PC-3 (cell line): ENCODE measurements around the gene PHF2. TPM values are rescaled to one million over a fixed set of nuclear protein-coding genes. Genes with fewer than 3 reads are reported as not detected.

Experiments
- ATAC-seq: fragments of 200-7000 bp; cut with Tn5 transposase; 2 replicates; pipeline ENCODE4 v1.9.1; 2020; ENCODE audit warnings: mild to moderate bottlenecking, moderate library complexity
- BruUV-seq: library from RNA; stranded (reverse); fragments of 400-500 nt; replicated peaks from 2 replicates; lab custom pipeline; 2021; lab: Mats Ljungman, UMichigan
- CTCF ChIA-PET: fragments of 300-600 bp; sonication (Branson Sonifier 250); formaldehyde crosslinking; loops from one replicate; lab custom pipeline; 2022; ENCODE audit warnings: antibody characterized with exemption; lab: Charles Lee
- POLR2A ChIA-PET: fragments of 300-600 bp; sonication (Branson Sonifier 250); formaldehyde crosslinking; loops from one replicate; lab custom pipeline; 2022; ENCODE audit warnings: antibody characterized with exemption; ENCODE audit not compliant: unreplicated experiment; lab: Charles Lee
- DNase-seq: peaks from one replicate; pipeline ENCODE4 v3.0.0-alpha.2; 2015
- H2AFZ ChIP-seq: fragments of 300-600 bp; sonication (generic); 2 replicates; pipeline ENCODE4 v1.6.0; 2016; ENCODE audit warnings: antibody characterized with exemption, low read length
- H3F3A ChIP-seq: fragments of 300-600 bp; sonication (generic); one replicate; pipeline ENCODE4 v1.6.0; 2017; ENCODE audit warnings: antibody characterized with exemption, low read length, control low read depth, mild to moderate bottlenecking; ENCODE audit not compliant: unreplicated experiment
- H3K27ac ChIP-seq: fragments of 300-600 bp; sonication (generic); 2 replicates; pipeline ENCODE4 v1.5.1; 2016; ENCODE audit warnings: mild to moderate bottlenecking, low read length
- H3K27me3 ChIP-seq: fragments of 300-600 bp; sonication (generic); 2 replicates; pipeline ENCODE4 v1.6.1; 2016; ENCODE audit warnings: low read length, mixed read lengths
- H3K36me3 ChIP-seq: fragments of 300-600 bp; sonication (generic); 2 replicates; pipeline ENCODE4 v1.6.1; 2016; ENCODE audit warnings: low read depth, mixed run types, low read length, mixed read lengths
- H3K4me1 ChIP-seq: fragments of 300-600 bp; sonication (generic); 2 replicates; pipeline ENCODE4 v1.5.1; 2016; ENCODE audit warnings: low read length; ENCODE audit not compliant: insufficient read depth
- H3K4me2 ChIP-seq: fragments of 300-600 bp; sonication (generic); 2 replicates; pipeline ENCODE4 v1.6.0; 2016; ENCODE audit warnings: low read length
- H3K4me3 ChIP-seq: fragments of 300-600 bp; sonication (generic); 2 replicates; pipeline ENCODE4 v1.5.1; 2016; ENCODE audit warnings: mild to moderate bottlenecking, low read length, mixed read lengths
- H3K79me2 ChIP-seq: fragments of 300-600 bp; sonication (generic); 2 replicates; pipeline ENCODE4 v1.6.1; 2017; ENCODE audit warnings: low read length, mixed read lengths
- H3K9ac ChIP-seq: fragments of 300-600 bp; sonication (generic); 2 replicates; pipeline ENCODE4 v1.6.0; 2016; ENCODE audit warnings: mild to moderate bottlenecking, low read length
- H3K9me2 ChIP-seq: fragments of 300-600 bp; sonication (generic); replicated peaks from 2 replicates; pipeline ENCODE4 v1.6.1; 2016; ENCODE audit warnings: mixed run types, low read length, mixed read lengths
- H3K9me3 ChIP-seq: fragments of 300-600 bp; sonication (generic); 2 replicates; pipeline ENCODE4 v1.6.1; 2016; ENCODE audit warnings: low read length, mixed read lengths
- H4K20me1 ChIP-seq: fragments of 300-600 bp; sonication (generic); 2 replicates; pipeline ENCODE4 v1.6.1; 2016; ENCODE audit warnings: low read length, mixed read lengths
- CTCF ChIP-seq: fragments of 300-600 bp; sonication (generic); conservative IDR thresholded peaks from 2 replicates; pipeline ENCODE4 v1.5.1; 2017; ENCODE audit warnings: antibody characterized with exemption, low read depth, mild to moderate bottlenecking, low read length
- EZH2 ChIP-seq: fragments of 300-600 bp; sonication (generic); IDR thresholded peaks from one replicate; pipeline ENCODE4 v1.6.1; 2017; ENCODE audit warnings: antibody characterized with exemption, mild to moderate bottlenecking, low read length; ENCODE audit not compliant: unreplicated experiment
- EZH2phosphoT487 ChIP-seq: fragments of 300-600 bp; sonication (generic); IDR thresholded peaks from 2 replicates; pipeline ENCODE4 v1.6.1; 2018; ENCODE audit warnings: mild to moderate bottlenecking, antibody characterized with exemption, low read length, borderline replicate concordance
- intact Hi-C: fragments of 100-400 bp; cut with micrococcal nuclease; formaldehyde crosslinking; loops from 2 replicates; pipeline ENCODE4 v1.9.0; 2023
- total RNA-seq: library from RNA; depleted of rRNA; stranded (reverse); fragments of >200 nt; gene quantifications from 2 replicates; pipeline ENCODE4 v1.2.3, GENCODE V29; 2014

The PHF2 gene
- total RNA-seq, 1 experiment from 2014 or later: 10.6 TPM

GRCh38 chr9:93681269-93682154 is 105.1 kb downstream of the PHF2 start:
- no peak for TF ChIP-seq EZH2
- TF ChIP-seq EZH2phosphoT487: no peak
- no peak for TF ChIP-seq CTCF
- no peaks in the 10 kb centered on the region for H3K9me2 ChIP-seq
- no peak overlapping the region for H3K4me3 ChIP-seq
- ATAC-seq (peak; percentile 23; the same call in 1 of the 2 replicates), DNase-seq (no peak)
- no peaks in the 10 kb centered on the region for H3K79me2 ChIP-seq
- no peak overlapping the region for H3K4me2 ChIP-seq
- no peaks in the 10 kb centered on the region for H4K20me1 ChIP-seq
- BruUV-seq: no TSS peak
- H3K4me1 ChIP-seq: 0 out of 2 replicates have a peak, but pooled peaks cover 4% of the 10 kb centered on the region
- POLR2A ChIA-PET: no interaction called here
- no peaks in the 10 kb centered on the region for H3K36me3 ChIP-seq
- H2AFZ ChIP-seq: no peak overlapping the region
- H3K9ac ChIP-seq: no peak overlapping the region
- intact Hi-C loops: no loop called here
- H3F3A ChIP-seq: no peaks in the 10 kb centered on the region
- H3K27ac ChIP-seq: no peak overlapping the region
- no peaks in the 10 kb centered on the region for H3K27me3 ChIP-seq
- CTCF ChIA-PET: no interaction called here
- H3K9me3 ChIP-seq: no peaks in the 10 kb centered on the region

- intact Hi-C loops: no loop called here
- BruUV-seq: no TSS peak
- H3K9ac ChIP-seq: no peak overlapping the region
Measured at GRCh38 chr9:93682155-93682968, 106.0 kb downstream of the PHF2 start.

More at GRCh38 chr9:93682155-93682968, 106.0 kb downstream of the PHF2 start:
- H3K27ac ChIP-seq: no peak overlapping the region
- no peak overlapping the region for H3K4me3 ChIP-seq
- H4K20me1 ChIP-seq: no peaks in the 10 kb centered on the region
- H3K36me3 ChIP-seq: no peaks in the 10 kb centered on the region
- TF ChIP-seq CTCF (peak; percentile 73), EZH2phosphoT487 (no peak)
- 0 out of 2 replicates have a peak, but pooled peaks cover 4% of the 10 kb centered on the region for H3K4me1 ChIP-seq
- no peaks in the 10 kb centered on the region for H3K9me3 ChIP-seq
- ATAC-seq (peak; percentile 53), DNase-seq (peak; percentile 60)
- H3K27me3 ChIP-seq: no peaks in the 10 kb centered on the region
- no peak overlapping the region for H2AFZ ChIP-seq
- POLR2A ChIA-PET: no interaction called here
- CTCF ChIA-PET: no interaction called here
- no peaks in the 10 kb centered on the region for H3K9me2 ChIP-seq
- no peak overlapping the region for H3K4me2 ChIP-seq
- no peaks in the 10 kb centered on the region for H3K79me2 ChIP-seq
- no peaks in the 10 kb centered on the region for H3F3A ChIP-seq
